Osteoblast (primary cell): ENCODE measurements around the gene ATP8B4. TPM values are rescaled to one million over a fixed set of nuclear protein-coding genes. Genes with fewer than 3 reads are reported as not detected.

Source experiments
- DNase-seq: peaks from one replicate; pipeline ENCODE4 v3.0.0; 2011; ENCODE audit warnings: low spot score, mixed read lengths; ENCODE audit not compliant: insufficient read length; ENCODE audit errors: missing footprints
- H2AFZ ChIP-seq: 2 replicates; pipeline ENCODE4 v1.6.0; 2011; ENCODE audit warnings: mild to moderate bottlenecking, low read length
- H3K27ac ChIP-seq: 2 replicates; pipeline ENCODE4 v1.5.1; 2011; ENCODE audit warnings: mild to moderate bottlenecking, low read depth, low read length, moderate library complexity
- H3K27me3 ChIP-seq: 2 replicates; pipeline ENCODE4 v1.6.0; 2012; ENCODE audit warnings: mild to moderate bottlenecking, control low read depth, inconsistent platforms, low read length, moderate library complexity; ENCODE audit not compliant: insufficient read depth
- H3K36me3 ChIP-seq: 2 replicates; pipeline ENCODE4 v1.5.1; 2011; ENCODE audit warnings: mild to moderate bottlenecking, low read length, control low read depth, moderate library complexity; ENCODE audit not compliant: insufficient read depth
- H3K4me1 ChIP-seq: 2 replicates; pipeline ENCODE4 v1.5.1; 2011; ENCODE audit warnings: mild to moderate bottlenecking, low read length, control low read depth, moderate library complexity; ENCODE audit not compliant: insufficient read depth
- H3K4me2 ChIP-seq: 2 replicates; pipeline ENCODE4 v1.6.0; 2011; ENCODE audit warnings: mild to moderate bottlenecking, low read length; ENCODE audit not compliant: insufficient read depth
- H3K4me3 ChIP-seq: fragments of 200-600 bp; sonication (generic); 3 replicates; pipeline ENCODE4 v1.5.1; 2012; ENCODE audit warnings: mild to moderate bottlenecking, low read length, inconsistent platforms; ENCODE audit not compliant: insufficient read depth
- H3K79me2 ChIP-seq: 2 replicates; pipeline ENCODE4 v1.6.0; 2012; ENCODE audit warnings: mild to moderate bottlenecking, low read length, control low read depth, inconsistent platforms; ENCODE audit not compliant: insufficient read depth
- H3K9me3 ChIP-seq: 2 replicates; pipeline ENCODE4 v1.5.1; 2011; ENCODE audit warnings: low read depth, low read length, control low read depth
- H4K20me1 ChIP-seq: 2 replicates; pipeline ENCODE4 v1.6.0; 2012; ENCODE audit warnings: mild to moderate bottlenecking, low read length, control low read depth; ENCODE audit not compliant: insufficient read depth
- CTCF ChIP-seq: IDR thresholded peaks from 2 replicates; pipeline ENCODE4 v1.5.1; 2011; ENCODE audit warnings: mild to moderate bottlenecking, low read depth, low read length, moderate library complexity; ENCODE audit errors: extremely low read depth
- total RNA-seq: library from RNA; depleted of rRNA; stranded (reverse); fragments of >200 nt; gene quantifications from 2 replicates; pipeline ENCODE4 v1.2.3, GENCODE V29; 2012

The ATP8B4 gene
- total RNA-seq, 1 donor: 1.1 TPM

- DNase-seq: peak; percentile 74
- Histone ChIP-seq H3K4me1 (peaks cover 47% of the 10 kb centered on the region), H3K4me2 (peak overlapping the region; percentile 71), H3K4me3 (peak overlapping the region; percentile 5), H2AFZ (no peak overlapping the region), H4K20me1 (no peaks in the 10 kb centered on the region), H3K36me3 (no peaks in the 10 kb centered on the region), H3K79me2 (no peaks in the 10 kb centered on the region), H3K27me3 (no peaks in the 10 kb centered on the region), H3K9me3 (no peaks in the 10 kb centered on the region), H3K27ac (peak overlapping the region; percentile 89)
- no peak for TF ChIP-seq CTCF
These were observed 216.1 kb downstream of the ATP8B4 start for GRCh38 chr15:49902685-49903501.

- peak; percentile 65 for TF ChIP-seq CTCF
- H3K9me3 ChIP-seq: no peaks in the 10 kb centered on the region
- peaks cover 45% of the 10 kb centered on the region for H3K4me1 ChIP-seq
- H3K79me2 ChIP-seq: no peaks in the 10 kb centered on the region
- H4K20me1 ChIP-seq: no peaks in the 10 kb centered on the region
- no peak for DNase-seq
- no peaks in the 10 kb centered on the region for H3K27me3 ChIP-seq
- no peaks in the 10 kb centered on the region for H3K36me3 ChIP-seq
- H2AFZ ChIP-seq: peak overlapping the region; percentile 38
- H3K4me3 ChIP-seq: peak overlapping the region; percentile 24
- peak overlapping the region; percentile 71 for H3K4me2 ChIP-seq
- peak overlapping the region; percentile 89 for H3K27ac ChIP-seq
These were observed 216.9 kb downstream of the ATP8B4 start for GRCh38 chr15:49901996-49902684.

GRCh38 chr15:49901321-49901720 lies 217.7 kb downstream of the ATP8B4 start:
- Histone ChIP-seq H4K20me1 (no peaks in the 10 kb centered on the region), H3K9me3 (no peaks in the 10 kb centered on the region), H2AFZ (no peak overlapping the region), H3K4me3 (no peak overlapping the region), H3K79me2 (no peaks in the 10 kb centered on the region), H3K27me3 (no peaks in the 10 kb centered on the region), H3K27ac (peak overlapping the region; percentile 89), H3K4me2 (no peak overlapping the region), H3K36me3 (no peaks in the 10 kb centered on the region), H3K4me1 (peaks cover 44% of the 10 kb centered on the region)
- no peak for TF ChIP-seq CTCF
- no peak for DNase-seq

- no peaks in the 10 kb centered on the region for H3K27me3 ChIP-seq
- H3K79me2 ChIP-seq: no peaks in the 10 kb centered on the region
- no peak overlapping the region for H3K4me3 ChIP-seq
- no peaks in the 10 kb centered on the region for H3K9me3 ChIP-seq
- H3K36me3 ChIP-seq: no peaks in the 10 kb centered on the region
- H3K27ac ChIP-seq: peak overlapping the region; percentile 89
- no peak overlapping the region for H3K4me2 ChIP-seq
- H3K4me1 ChIP-seq: peaks cover 47% of the 10 kb centered on the region
- no peak overlapping the region for H2AFZ ChIP-seq
- H4K20me1 ChIP-seq: no peaks in the 10 kb centered on the region
- DNase-seq: no peak
- TF ChIP-seq CTCF: no peak
These were observed 218.2 kb downstream of the ATP8B4 start for GRCh38 chr15:49900903-49901235.
